ENCODE results near the gene TEX52.

TEX52 gene

GRCh38 chr12:2833810-2834209 is 23.0 kb downstream of the TEX52 start:
- in situ Hi-C loops (cut with HindIII; ENCODE audit: low sequenced_read_pairs): no loop called here

- in situ Hi-C loops (cut with HindIII; ENCODE audit: low sequenced_read_pairs): no loop called here
These were observed 23.5 kb downstream of the TEX52 start for GRCh38 chr12:2833327-2833726.

- in situ Hi-C loops (cut with HindIII; ENCODE audit: low sequenced_read_pairs): no loop called here
These were observed 24.2 kb downstream of the TEX52 start for GRCh38 chr12:2832550-2833127.

GRCh38 chr12:2829275-2829674 is 27.6 kb downstream of the TEX52 start:
- in situ Hi-C loops (cut with HindIII; ENCODE audit: low sequenced_read_pairs): no loop called here

GRCh38 chr12:2826721-2827515 is 29.9 kb downstream of the TEX52 start:
- in situ Hi-C loops (cut with HindIII; ENCODE audit: low sequenced_read_pairs): no loop called here

- in situ Hi-C loops (cut with HindIII; ENCODE audit: low sequenced_read_pairs): no loop called here
These were observed 30.8 kb downstream of the TEX52 start for GRCh38 chr12:2826036-2826435.

- in situ Hi-C loops (cut with HindIII; ENCODE audit: low sequenced_read_pairs): no loop called here
These were observed 31.7 kb downstream of the TEX52 start for GRCh38 chr12:2825132-2825531.

GRCh38 chr12:2824541-2824940 is 32.3 kb downstream of the TEX52 start:
- in situ Hi-C loops (cut with HindIII; ENCODE audit: low sequenced_read_pairs): no loop called here

- in situ Hi-C loops (cut with HindIII; ENCODE audit: low sequenced_read_pairs): no loop called here
These were observed 33.4 kb downstream of the TEX52 start for GRCh38 chr12:2823483-2823882.

GRCh38 chr12:2820432-2820831 is 36.4 kb downstream of the TEX52 start:
- in situ Hi-C loops (cut with HindIII; ENCODE audit: low sequenced_read_pairs): no loop called here

- in situ Hi-C loops (cut with HindIII; ENCODE audit: low sequenced_read_pairs): no loop called here
These were observed 37.0 kb downstream of the TEX52 start for GRCh38 chr12:2819810-2820209.

- in situ Hi-C loops (cut with HindIII; ENCODE audit: low sequenced_read_pairs): no loop called here
These were observed 43.3 kb downstream of the TEX52 start for GRCh38 chr12:2813214-2814185.

- in situ Hi-C loops (cut with HindIII; ENCODE audit: low sequenced_read_pairs): no loop called here
These were observed 44.3 kb downstream of the TEX52 start, which contains the start of gene ITFG2 for GRCh38 chr12:2812290-2813213. Gene ITFG2, plus strand, starts transcription at chr12:2812668. Its CDS starts 93 bp downstream, at chr12:2812761.

- in situ Hi-C loops (cut with HindIII; ENCODE audit: low sequenced_read_pairs): no loop called here
These were observed 45.0 kb downstream of the TEX52 start for GRCh38 chr12:2811801-2812200.

- in situ Hi-C loops (cut with HindIII; ENCODE audit: low sequenced_read_pairs): no loop called here
These were observed 50.1 kb downstream of the TEX52 start for GRCh38 chr12:2806700-2807099.

GRCh38 chr12:2805143-2805520 is 51.7 kb downstream of the TEX52 start:
- in situ Hi-C loops (cut with HindIII; ENCODE audit: low sequenced_read_pairs): no loop called here

GRCh38 chr12:2804393-2805142 is 52.3 kb downstream of the TEX52 start:
- in situ Hi-C loops (cut with HindIII; ENCODE audit: low sequenced_read_pairs): no loop called here

- in situ Hi-C loops (cut with HindIII; ENCODE audit: low sequenced_read_pairs): no loop called here
These were observed 53.0 kb downstream of the TEX52 start for GRCh38 chr12:2803635-2804392.
